NCI-H524 treated with DMSO at 0.1 percent for 48 hours (cell line): Measurements from ENCODE around the gene POLR1C.
"Not testable (repeated sequence)": the region's sequence is repeated elsewhere in the genome, so short reads cannot be mapped to it uniquely, and the experiment has no call there.

ENCODE experiments used
- DNase-seq: peaks from one replicate; lab custom pipeline; 2025; lab: John Stamatoyannopoulos, UW

Gene POLR1C

GRCh38 chr6:43492673-43493072 is 24.2 kb upstream of the POLR1C start:
- no peak for DNase-seq

- no peak for DNase-seq
Measured at GRCh38 chr6:43493230-43493629, 23.7 kb upstream of the POLR1C start.

DNA sequence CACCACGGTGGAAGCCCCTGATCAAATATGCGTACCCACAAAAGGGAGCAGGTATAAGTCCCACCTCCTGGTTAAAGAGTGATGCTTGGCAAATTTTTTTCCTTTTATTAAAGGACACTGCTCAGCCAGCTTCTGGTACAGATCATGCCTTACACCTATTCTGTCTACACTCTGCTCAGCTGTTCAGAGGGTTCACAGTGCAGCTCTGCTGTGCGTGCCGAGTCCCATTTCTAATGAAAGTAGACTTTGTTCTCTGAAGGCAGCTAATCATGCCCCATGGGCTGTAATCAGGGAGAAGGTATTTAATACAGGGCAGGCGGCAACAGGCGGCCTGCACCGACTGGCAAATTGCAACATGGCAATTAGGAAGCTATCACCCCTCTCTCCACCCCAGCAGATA is 23.1 kb upstream of the POLR1C start:
- no peak for DNase-seq

DNA sequence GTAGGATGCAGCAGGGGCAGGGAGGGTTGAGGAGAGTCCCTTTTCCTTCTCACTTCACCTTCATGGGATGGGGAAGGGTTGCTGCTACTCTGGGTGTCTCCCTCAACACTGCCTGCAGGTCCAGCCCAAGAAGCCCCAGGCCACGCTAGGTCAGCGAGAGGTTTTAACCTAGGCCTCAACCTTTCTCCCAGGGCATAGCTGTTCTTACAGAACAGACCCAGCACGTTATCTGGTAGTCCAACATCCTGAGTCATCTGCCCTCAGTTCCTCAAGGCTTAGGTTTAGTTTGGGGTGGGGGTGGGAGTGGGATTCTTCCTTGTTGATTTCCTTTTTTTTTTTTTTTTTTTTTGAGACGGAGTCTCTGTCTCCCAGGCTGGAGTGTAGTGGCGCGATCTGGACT is 22.6 kb upstream of the POLR1C start:
- no peak for DNase-seq

GRCh38 chr6:43494766-43495165 is 22.1 kb upstream of the POLR1C start:
- DNase-seq = no peak

- no peak for DNase-seq
Measured at GRCh38 chr6:43495409-43495941, 21.4 kb upstream of the POLR1C start.

- no peak for DNase-seq
Measured at GRCh38 chr6:43496370-43497128, 20.3 kb upstream of the POLR1C start.

GRCh38 chr6:43497129-43497396 is 19.8 kb upstream of the POLR1C start:
- no peak for DNase-seq

DNA sequence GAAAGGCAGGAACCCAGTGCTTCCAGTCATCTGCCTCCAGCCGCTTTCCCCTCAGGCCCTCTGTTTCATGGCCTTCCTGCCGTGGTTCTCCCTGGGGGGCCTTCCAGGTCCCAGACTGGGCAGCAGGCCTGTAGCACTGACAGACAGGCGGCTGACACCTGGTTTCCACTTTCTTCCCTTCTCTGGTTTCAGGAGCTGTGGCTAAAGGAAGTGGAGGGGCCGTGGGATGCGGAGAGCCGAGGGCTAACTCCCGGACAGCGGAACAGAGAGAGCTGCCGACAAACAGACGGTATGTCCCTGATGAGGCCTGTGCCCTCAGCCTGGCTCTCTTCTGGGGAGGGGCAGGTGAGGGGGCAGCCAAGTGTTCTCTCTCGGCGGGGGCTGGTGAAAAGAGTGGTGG is 19.2 kb upstream of the POLR1C start:
- no peak for DNase-seq

GRCh38 chr6:43498291-43498690 is 18.6 kb upstream of the POLR1C start:
- DNase-seq = not testable (repeated sequence)

GRCh38 chr6:43499028-43499815 is 17.7 kb upstream of the POLR1C start:
- no peak for DNase-seq

- no peak for DNase-seq
Measured at GRCh38 chr6:43500921-43501320, 16.0 kb upstream of the POLR1C start.

DNA sequence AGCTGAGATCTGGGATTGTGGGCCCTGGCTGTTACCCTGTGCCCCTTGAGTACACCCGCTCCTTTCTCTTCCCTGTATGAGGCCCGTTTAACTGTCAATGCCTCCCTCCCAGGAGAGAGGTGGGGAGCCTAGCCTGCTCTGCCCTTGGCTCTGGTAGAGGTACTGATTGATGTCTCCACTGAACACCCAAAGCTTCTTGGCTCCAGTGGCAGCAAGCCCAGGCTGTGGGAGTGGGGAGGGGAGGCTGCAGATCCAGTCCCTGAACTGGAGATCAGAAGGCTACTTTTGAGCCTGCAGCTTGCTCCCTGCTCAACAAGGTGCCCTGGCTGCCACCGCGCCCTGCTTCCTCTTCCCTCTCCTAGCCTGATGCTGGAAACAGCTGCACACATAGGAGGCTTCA is 14.2 kb upstream of the POLR1C start:
- no peak for DNase-seq

- no peak for DNase-seq
Measured at GRCh38 chr6:43503443-43503842, 13.4 kb upstream of the POLR1C start.

DNA sequence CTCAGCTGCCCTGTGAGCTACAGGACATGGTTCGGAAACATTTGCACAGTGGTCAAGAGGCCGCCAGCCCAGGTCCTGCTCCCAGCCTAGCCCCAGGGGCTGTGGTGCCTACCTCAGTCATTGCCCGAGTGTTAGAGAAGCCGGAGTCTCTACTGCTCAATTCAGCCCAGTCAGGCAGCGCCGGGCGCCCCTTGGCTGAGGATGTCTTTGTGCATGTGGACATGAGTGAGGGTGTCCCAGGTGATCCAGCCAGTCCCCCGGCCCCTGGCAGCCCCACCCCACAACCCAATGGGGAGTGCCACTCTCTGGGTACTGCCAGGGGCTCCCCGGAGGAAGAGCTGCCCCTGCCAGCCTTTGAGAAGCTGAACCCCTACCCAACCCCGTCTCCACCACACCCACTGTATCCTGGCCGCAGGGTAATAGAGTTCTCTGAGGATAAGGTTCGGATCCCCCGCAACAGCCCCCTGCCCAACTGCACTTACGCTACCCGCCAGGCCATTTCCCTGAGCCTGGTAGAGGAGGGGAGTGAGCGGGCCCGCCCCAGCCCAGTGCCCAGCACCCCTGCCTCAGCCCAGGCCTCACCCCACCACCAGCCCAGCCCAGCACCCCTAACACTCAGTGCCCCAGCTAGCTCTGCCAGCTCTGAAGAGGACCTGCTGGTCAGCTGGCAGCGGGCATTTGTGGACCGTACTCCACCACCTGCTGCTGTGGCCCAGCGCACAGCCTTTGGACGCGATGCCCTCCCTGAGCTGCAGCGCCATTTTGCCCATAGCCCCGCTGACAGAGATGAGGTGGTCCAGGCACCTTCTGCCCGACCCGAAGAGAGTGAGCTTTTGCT is 11.9 kb upstream of the POLR1C start:
- DNase-seq = no peak

DNA sequence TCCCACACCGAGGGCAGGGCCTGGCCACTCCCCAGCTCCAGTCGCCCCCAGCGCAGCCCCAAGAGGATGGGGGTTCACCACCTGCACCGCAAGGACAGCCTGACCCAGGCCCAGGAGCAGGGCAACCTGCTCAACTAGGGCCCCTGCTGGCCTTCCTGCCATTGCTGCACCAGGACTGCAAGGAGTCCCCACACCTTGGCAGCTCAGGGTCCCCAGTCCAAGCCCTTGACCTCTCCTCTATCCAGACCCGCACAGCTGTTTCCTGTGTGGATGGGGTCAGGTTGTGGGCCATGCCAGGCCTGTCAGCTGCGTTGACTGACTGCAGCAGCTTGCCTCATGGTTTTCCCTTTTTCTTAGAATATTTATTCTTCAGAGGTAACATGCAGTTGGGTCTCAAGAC is 11.2 kb upstream of the POLR1C start:
- no peak for DNase-seq

DNA sequence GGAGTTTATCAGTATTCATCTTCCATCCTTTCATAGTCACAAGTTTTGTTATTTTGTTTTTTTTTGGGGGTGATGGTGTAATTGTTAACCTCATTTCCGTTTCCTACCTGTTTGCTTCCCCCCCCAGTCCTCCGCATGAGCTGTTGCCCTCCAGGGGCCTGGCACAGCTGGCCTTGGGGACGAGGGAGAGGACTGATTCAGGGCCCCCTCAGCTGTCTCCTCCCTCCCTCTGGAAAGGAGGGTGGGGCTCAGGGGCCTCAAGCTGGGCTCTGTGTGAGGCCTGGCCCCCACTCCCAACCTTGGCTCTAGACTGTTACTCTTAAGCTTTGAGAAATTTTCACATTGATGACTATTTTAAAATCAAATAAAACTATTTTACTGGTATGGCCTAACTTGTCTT is 10.7 kb upstream of the POLR1C start:
- DNase-seq = no peak

GRCh38 chr6:43506667-43507471 is 10.0 kb upstream of the POLR1C start:
- no peak for DNase-seq

DNA sequence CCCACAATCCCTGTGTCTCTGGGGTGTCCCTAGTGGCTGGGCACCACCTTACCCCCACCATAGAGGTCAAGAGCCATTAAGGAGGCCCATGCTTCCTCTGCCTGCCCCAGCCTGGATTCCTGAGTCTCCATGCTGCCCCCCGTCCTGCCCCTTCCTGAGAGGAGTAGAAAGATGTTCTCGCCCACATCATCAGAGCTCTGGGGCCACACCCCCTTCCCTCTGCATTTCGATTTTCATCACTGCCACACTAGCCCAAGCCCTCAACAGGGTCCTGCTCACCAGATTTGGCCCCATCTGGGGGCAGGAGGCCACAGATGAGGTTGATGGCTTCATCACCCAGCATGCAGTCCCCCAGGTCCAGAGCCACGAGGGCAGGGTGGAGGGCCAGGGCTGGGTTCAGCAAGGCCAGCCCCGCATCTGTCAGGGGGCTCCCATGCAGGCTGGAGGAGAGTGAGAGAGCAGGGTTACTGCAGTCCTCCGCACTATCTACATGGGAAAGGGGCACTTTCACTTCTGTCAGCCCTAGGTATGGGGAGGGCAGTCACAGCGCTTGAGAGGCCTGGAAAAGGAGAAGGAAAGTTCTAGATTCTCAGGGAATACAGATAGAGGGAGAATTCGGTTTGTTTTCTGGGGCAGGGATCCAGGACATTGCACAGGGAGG is 8.3 kb upstream of the POLR1C start:
- no peak for DNase-seq

- no peak for DNase-seq
Measured at GRCh38 chr6:43509142-43509983, 7.5 kb upstream of the POLR1C start.
